HG02763 (cell line): ENCODE results near the gene UBB.
"Not testable (repeated sequence)": the region's sequence is repeated elsewhere in the genome, so short reads cannot be mapped to it uniquely, and the experiment has no call there.

Experiments
- ATAC-seq: cut with Tn5 transposase; IDR thresholded peaks from one replicate; pipeline ENCODE4 v1.9.1; 2021; ENCODE audit warnings: mild to moderate bottlenecking, moderate library complexity; ENCODE audit not compliant: unreplicated experiment

The UBB gene

DNA sequence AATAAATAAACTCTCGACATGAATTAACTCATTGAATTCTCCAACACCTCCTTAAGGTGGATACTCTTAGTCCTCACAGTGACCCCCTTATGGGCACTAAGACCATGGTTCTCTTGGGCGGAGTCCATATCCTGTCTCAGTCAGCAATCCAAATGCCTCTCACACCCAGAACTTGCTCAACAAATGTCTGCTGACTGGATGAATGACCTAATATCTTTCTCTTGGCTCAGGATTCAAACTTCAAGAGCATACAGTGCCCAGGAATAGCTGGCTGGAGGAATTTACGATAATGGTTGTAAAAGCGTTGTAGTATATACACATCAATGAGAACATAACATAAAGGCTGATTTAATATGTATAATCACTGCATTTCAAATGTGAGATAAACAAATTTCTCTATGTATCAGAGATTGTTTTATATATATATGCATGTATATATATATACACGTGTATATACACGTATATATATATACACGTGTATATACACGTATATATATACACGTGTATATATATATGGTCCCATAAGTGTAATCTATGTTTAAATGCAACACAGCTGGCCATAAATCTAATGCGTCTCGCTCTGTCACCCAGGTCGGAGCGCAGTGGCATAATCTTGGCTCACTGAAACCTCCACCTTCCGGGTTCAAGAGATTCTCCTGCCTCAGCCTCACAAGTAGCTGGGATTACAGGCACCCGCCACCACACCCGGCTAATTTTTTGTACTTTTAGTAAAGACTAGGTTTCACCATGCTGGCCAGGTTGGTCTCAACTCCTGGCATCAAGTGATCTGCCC lies 6.5 kb upstream of the UBB start:
- no peak for ATAC-seq

DNA sequence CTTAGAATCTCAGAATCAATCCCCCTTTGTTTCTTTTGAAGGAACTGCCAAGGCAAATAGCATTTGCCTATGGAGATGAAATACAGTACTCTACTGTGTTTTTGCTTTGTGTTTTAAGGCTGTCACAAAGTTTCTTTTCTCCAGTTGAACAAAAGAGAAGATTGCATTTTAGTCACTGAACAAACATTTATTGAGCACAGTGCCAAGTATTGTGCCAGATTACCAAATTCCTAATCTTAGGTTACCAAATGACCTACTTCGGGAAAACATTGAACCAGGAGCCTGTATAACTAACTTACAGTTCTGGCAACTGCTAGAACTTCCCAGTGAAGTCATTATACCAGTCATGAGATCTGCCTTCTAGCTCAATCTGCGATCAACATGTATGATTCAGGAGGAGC lies 3.0 kb upstream of the UBB start:
- ATAC-seq: no peak

DNA sequence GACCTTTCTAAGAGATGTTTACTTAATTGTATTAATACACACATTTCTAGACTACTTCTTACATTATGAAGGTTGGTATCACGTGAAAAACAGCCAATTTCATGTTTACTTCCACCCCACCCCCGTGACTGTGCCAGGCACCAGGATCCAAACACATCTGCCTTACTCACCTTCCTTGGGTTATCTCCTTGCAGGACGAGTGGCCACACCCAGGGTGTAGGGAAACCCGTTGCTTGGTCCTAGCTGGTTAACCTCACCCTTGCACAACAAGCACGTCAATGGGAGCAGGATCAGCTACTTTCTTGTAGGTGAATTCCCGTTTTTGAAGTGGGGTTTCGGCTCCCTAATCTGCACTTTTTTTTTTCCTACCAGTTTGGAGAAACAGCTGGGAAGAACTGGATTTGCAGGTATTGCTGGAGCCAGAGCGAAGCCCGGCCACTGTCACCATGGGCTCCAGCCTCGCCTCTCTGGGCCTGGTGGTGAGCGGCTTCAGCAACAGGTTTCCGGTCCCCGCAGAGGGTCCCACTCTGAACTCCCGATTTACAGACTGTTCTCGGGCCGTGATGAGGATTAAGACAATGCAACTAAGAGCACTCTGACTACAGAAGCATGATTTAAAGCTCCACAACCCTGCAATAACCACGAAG lies 2.1 kb upstream of the UBB start:
- ATAC-seq: no peak

DNA sequence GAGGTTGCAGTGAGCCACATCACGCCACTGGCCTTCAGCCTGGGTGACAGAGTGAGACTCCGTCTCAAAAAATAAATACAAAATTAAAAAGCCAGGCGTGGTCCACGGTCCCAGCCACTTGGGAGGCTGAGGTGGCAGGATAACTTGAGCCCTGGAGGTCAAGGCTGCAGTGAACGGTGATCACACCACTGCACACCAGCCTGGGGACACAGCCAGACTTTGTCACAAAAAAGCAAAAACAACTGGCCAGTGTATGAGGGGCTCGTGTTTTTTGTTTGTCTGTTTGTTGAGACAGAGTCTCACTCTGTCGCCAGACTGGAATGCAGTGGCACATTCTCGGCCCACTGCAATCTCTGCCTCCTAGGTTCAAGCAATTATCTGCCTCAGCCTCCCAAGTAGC lies 1.2 kb upstream of the UBB start:
- no peak for ATAC-seq

DNA sequence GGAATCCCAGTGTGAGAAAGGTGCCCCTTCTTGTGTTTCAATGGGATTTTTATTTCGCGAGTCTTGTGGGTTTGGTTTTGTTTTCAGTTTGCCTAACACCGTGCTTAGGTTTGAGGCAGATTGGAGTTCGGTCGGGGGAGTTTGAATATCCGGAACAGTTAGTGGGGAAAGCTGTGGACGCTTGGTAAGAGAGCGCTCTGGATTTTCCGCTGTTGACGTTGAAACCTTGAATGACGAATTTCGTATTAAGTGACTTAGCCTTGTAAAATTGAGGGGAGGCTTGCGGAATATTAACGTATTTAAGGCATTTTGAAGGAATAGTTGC lies 567 bp downstream of the UBB start:
- no peak for ATAC-seq

DNA sequence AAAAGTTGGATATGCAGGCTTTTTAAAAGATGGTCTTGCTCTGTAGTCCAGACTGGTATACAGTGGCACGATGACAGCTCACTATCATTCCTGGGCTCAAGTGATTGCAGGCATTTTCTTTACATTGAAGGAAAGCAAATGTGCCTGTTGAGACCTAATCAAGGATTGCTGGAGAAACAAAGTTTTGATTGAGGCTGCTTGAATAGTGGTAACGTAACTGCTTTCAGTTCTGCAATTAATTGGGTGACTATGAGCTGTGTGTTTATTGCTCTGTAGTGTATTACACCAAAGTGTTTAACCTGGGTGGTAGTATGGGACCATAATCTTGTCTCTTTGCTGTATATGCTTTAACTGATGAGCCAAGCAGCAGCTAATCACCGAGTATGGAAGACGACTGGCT lies 2.3 kb downstream of the UBB start:
- ATAC-seq: no peak

DNA sequence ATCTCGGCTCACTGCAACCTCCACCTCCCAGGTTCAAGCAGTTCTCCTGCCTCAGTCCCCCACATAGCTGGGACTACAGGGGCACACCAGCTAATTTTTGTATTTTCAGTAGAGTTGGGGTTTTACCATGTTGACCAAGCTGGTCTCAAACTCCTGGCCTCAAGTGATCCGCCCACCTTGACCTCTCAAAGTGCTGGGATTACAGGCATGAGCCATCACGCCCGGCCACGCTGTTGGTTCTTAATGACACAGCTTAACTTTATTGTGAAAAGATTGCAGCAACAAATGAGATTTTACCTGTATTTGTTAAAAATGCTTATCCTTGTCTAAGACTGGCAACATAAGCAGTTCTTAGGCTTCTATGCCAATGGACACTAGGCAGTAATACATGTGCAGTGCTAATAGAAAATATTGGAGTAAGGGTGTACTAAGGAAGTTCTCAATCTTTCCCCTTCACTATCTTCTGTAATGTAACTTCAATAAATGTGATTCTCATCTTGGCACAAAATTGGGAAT lies 2.9 kb downstream of the UBB start:
- no peak for ATAC-seq

DNA sequence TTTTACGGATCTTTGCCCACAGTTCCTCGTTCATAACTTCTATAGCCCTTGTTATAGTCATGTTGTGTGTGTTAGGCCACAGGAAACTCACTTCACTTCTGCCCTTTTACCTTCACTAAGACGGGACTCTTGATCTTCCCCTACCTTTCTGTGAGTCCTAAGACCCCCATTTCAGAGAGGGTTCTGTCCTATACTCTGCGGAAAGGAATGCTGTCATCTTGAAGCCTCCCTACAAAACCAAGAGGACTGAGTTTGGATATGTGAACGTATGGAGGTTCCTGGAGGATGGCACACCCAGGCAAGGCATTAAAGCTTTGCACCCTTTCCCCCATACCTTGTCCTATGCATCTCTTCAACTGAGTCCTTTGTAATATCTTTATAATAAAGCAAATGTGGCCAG lies 3.7 kb downstream of the UBB start:
- ATAC-seq: no peak

DNA sequence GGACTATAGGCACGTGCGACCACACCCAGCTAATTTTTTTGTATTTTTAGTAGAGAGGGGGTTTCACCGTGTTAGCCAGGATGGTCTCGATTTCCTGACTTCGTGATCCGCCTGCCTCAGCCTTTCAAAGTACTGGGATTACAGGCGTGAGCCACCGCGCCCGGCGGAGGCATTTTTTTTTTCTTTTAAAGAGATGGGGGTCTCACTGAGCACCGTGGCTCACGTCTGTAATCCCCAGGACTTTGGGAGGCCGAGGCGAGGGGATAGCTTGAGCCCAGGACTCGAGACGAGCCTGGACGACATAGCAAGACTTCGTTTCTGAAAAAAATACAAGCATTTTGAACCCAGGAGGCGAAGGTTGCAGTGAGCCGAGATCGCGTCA lies 5.2 kb downstream of the UBB start:
- ATAC-seq: not testable (repeated sequence)

DNA sequence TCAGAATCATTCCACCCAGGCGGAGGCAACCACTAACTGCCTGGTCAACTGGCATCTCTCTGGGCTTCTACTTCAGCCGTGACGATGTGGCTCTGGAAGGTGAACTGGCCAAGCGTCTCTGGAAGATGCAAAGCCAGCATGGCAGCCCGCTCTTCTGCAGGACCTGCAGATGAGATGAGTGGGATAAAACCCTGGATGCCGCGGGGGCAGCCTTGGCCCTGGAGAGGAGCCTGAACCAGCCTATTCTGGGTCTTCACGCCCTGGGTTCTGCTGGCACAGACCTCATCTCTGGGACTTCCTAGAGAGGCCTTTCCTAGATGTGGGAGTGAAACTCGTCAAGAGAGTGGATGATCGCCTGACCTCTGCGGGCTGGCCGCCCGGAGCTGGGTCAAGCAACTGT lies 10.6 kb downstream of the UBB start:
- no peak for ATAC-seq

DNA sequence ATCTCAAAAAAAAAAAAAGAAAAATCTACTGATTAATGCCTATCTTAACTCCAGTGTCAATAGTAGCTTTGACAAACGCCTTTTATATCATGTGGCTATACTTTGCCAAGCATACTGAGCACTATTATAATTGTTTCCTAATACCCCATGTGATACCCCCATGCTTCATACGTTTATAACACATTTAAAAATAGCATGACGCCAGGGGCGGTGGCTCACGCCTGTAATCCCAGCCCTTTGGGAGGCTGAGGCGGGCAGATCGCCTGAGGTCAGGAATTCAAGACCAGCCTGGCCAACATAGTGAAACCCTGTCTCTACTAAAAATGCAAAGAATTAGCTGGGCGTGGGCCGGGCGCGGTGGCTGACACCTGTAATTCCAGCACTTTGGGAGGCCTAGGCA lies 11.6 kb downstream of the UBB start:
- not testable (repeated sequence) for ATAC-seq

DNA sequence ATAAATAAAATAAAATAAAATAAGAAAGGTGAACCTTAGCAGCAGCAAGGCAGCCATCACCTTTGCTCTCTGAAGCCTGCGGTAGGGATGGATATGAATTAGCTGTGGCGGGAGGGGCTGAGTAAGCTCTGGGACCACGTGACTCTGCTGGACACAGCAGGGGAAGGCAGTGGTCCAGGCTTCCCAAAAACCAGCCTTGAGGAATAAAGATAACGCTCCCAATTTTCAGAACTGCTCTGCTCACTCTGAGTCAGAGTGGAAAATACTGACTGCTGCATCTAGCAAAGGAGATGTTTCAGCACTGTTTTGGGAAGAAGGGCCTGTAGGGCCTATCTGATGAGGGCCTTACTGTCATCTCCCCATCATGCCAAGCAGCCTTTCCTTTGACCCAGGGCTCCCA lies 15.0 kb downstream of the UBB start:
- not testable (repeated sequence) for ATAC-seq

DNA sequence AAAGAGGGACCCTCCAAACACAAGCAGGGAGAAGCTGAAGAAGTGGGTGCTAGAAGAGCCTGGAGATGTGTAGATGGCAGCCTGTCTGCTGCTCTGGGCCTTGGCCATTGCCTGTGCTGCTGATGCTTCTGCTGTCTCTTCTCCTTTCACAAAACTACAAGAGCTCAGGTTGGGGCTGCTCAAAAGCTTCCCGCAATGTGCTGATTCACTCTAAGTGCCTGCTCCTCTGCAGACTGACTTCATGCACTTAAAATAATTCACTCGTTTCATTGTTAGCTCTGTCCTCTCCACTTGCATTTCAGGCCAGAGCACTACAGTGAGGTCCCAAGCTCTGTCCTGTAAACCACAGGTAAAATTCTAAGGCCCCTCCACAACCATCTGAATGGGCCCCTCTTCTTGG lies 15.8 kb downstream of the UBB start:
- ATAC-seq: not testable (repeated sequence)

DNA sequence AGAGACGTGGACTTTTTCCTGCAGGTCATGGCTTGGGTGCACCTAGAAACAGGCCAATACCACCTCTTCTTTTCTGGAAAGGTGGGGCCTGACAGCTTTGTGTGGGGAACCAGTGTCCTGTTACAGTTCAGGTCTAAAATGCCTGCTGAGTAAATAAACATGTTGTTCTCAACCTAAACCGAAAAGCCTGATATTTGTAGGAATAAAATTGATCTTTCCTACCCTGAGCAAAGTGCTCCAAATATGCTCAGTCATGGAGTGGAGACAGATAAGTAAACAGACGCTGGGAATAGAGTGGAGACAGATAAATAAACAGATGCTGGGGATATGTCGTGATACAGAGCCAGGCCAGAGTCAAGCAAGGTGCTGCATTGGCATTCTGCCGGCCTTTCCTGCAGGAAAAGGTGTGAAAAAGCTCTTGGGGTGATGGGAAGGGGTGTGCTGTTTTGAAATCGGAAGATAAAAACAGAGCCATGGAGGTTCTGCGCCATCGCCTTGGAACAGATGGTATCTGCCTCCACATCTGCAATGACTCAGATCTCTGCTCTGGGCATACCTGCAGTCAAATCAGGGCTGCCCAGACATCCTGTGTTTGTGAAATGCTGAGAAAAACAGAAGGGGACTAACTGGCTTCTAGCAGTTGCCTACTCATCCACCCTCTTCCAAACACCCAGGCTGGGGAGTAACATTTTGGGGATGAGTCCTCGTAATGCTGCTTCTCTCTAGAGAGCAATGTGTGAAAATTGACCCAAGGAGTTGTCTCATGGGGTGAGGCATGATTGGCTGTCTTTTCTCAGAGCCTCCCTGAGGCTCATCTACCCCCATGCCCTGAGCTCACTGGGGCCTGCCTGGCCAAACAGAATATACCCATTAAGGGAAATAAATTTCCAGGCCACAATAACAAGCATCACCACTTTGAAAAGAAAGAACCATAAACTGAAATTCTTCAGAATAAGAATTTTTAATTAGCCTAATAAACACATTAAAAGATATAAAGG lies 17.7 kb downstream of the UBB start:
- peak; percentile 84 for ATAC-seq

DNA sequence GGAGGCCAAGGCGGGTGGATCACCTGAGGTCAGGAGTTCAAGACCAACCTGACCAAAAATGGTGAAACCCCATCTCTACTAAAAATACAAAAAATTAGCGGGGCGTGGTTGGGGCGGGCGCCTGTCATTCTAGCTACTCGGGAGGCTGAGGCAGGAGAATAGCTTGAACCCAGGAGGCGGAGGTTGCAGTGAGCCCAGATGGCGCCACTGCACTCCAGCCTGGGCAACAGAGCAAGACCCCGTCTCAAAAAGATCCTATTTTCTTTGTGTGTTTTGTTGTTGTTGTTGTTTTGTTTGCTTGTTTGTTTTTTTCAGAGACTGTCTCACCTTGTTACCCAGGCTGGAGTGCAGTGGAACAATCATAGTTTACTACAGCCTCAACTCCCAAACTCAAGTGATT lies 23.0 kb downstream of the UBB start:
- not testable (repeated sequence) for ATAC-seq

DNA sequence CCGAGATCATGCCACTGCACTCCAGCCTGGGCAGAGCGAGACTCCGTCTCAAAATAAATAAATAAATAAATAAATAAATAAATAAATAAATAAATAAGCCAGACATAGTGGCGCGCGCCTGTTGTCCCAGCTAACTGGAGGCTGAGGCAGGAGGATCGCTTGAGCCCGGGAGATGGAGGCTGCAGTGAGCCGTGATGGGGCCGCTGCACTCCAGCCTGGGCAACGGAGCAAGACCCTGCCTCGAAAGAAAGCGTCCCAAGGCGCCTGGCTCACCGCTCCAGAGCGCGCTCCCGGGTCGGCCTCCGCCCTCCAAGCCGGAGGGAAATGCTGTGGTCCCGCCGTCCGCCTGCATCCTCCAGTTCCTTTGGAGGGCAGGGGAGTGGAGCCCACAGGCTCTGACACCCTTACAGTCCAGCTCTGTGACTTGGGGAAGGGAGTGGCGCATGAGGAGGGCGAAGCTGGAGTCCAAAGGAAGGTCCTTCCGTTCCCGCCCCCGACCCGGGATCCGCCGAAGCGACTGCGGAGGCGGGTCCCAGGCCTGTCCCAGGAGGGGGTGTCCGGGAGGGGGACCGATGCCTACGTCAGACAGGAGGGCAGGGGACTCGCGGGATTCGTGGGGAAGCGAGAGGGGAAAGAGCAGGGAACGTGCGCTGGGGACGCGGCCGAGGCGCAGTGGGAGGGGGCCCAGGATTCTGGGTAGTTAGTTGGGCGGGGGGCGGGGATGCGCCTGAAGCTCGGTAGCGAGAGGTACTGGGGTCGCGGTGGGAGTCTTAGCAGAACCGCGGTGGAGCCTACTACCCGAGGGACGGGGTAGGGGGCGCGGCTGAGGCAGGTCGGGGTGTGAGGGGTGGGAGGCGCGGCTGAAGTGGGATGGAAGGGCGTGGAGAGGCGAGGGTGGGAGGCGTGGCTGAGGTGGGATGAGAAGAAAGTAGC lies 26.1 kb downstream of the UBB start:
- no peak for ATAC-seq

DNA sequence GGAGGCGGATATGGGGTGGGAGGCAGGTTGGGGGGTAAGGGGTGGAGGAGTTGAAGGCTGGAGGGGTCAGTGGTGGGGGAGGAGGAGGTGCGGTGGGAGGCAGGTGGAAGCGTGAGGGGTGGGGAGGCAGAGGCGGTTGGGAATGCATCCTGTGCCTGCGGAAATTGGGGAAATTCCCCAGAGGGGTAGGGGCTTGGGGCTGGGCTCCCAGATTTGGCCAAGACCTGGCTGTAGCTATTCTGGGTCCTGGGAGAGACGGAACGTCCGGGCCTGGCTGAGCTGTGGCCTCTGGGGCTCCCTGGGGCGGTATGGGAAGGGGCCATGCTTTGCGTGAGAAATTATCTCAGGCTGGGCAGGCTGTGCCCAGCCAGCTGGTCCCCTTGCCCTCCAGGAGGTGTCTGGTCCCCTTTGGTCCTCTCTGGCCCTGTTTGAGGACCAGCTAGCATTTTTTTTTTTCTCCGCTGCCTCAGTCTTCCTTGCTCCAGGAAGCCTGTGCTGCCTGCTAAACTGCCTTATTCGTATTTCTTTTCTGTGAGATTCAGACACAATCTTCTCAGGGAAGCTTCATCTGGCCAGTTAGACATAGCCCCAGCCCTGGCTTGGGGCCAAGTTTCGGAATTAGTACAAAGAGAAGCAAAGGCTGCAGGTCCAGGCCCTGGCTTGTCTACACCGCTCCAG lies 27.2 kb downstream of the UBB start:
- ATAC-seq: peak; percentile 78

DNA sequence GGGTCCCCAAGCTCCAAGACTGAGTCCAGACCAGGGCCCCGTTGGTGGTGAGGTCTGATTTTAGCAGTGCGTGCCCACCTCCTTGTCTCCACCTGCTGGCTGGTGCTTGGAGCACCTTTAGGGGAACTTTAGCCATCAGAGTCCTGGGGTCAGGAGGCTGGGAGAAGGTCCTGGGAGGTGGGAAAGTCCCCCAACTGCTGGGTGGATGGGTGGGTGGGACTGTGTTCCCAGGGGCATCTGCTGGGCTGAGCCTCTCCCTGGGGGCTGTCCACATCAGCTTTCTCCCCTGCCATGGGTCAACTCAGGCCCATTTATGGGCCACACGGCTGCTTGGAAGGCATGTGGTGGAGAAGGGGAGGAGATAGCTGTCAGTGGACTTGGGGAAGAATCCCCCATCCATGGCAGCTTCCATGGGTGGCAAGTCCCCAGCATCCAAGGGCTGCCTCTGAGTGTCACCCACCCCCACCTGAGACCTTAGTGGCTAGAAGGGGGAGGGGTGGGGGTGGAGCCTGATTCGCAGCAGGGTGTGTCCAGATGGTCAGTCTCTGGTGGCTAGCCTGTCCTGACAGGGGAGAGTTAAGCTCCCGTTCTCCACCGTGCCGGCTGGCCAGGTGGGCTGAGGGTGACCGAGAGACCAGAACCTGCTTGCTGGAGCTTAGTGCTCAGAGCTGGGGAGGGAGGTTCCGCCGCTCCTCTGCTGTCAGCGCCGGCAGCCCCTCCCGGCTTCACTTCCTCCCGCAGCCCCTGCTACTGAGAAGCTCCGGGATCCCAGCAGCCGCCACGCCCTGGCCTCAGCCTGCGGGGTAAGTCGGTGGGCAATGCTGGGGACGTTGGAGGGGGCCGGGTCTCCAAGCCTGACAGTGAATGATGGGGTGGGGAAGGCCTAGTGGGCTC lies 34.4 kb downstream of the UBB start, which contains the start of gene TRPV2:
TSS of gene TRPV2 (plus strand) at position 541 of the 894 bp plus-strand sequence. CDS start 2,098 bp downstream, outside the sequence.
- peak; percentile 34 for ATAC-seq

DNA sequence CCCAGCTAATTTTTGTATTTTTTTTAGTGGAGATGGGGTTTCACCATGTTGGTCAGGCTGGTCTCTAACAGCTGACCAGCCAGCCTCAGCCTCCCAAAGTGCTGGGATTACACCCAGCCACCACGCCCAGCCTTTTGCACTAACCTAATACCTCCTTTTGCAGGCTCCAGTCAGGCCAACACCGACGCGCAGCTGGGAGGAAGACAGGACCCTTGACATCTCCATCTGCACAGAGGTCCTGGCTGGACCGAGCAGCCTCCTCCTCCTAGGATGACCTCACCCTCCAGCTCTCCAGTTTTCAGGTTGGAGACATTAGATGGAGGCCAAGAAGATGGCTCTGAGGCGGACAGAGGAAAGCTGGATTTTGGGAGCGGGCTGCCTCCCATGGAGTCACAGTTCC lies 36.5 kb downstream of the UBB start:
- no peak for ATAC-seq
